ENCODE results near the gene PDE1A.
"Not testable (repeated sequence)": the region's sequence is repeated elsewhere in the genome, so short reads cannot be mapped to it uniquely, and the experiment has no call there.

Gene PDE1A

DNA sequence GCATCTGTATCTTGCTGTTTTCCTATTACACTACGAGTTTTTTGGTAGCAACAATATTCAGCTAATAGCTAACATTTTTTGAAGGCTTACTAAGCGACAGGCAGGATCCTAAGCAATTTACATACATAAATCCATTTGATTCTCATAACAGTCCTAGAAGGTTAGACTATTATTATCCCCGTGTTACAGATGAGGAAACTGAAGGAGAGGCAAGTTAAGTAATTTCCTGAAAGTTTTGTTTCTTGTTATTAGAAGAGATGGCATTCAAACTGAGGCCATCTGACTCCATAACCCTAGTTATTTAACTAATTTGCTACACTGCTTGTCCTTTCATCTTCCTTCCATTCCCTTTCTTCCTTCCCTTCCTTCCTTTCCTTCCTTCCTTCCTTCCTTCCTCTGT is 68.2 kb downstream of the PDE1A start:
- DNase-seq (no peak), ATAC-seq (no peak)

DNA sequence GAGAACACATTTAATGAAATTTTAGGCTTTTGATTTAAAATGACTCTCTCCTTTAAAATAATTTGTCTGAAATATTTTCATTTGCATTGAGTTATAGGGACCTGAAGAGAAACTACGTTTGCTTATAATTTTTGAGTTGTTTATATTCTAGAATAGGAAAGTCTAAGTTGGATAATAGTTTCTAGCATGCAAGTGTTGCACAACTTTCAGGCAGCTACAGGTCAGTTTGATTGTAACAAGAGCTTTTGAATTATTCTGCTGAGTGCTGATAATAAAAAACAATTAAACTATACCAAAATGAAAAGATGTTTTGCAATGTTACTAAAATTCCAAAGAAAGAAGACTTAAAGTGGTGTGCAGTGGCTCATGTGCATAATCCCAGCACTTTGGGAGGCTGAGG is 71.0 kb downstream of the PDE1A start:
- DNase-seq = no peak
- ATAC-seq = no peak

DNA sequence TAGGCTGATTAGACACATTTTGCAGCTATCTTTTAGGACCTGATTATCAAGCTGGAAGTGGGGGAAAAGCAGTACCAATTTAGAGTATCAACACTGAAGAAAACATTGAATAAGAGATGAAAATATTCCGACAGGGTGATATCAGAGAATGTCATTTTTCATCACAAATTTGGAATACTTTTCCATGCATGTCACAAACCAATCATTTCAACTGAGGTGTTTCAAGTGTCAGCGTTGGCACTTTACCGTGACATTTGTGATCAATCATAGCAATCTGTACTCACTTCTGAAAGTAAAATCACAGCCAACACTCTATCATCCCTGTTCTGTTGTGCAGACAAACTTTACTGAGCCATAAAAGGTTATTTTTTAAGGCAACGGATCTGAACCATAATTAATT is 75.4 kb downstream of the PDE1A start:
- ATAC-seq (no peak), DNase-seq (no peak)

DNA sequence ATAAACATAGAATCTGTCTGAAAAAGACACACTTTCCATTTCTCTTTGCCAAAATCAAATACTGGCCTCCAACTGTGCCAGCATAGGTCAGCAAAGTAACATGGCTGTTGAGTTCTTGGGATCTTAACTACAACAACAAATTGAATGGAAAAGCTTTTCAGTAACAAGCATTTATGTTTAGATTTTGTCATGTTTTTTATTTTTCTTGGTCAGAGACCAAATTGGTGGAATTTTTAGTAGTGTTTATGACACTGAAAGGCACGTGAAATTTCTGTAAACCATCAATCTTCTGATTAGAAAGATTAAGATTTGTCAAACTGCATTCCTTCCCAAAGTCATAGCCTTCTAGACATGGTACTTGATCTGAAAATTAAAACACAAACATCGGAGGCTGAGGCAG is 77.6 kb downstream of the PDE1A start:
- DNase-seq (no peak), ATAC-seq (no peak)

GRCh38 chr2:182345384-182345783 is 81.5 kb downstream of the PDE1A start:
- ATAC-seq (no peak), DNase-seq (no peak)

- ATAC-seq (no peak), DNase-seq (no peak)
Measured at GRCh38 chr2:182330451-182331305, 96.2 kb downstream of the PDE1A start.

DNA sequence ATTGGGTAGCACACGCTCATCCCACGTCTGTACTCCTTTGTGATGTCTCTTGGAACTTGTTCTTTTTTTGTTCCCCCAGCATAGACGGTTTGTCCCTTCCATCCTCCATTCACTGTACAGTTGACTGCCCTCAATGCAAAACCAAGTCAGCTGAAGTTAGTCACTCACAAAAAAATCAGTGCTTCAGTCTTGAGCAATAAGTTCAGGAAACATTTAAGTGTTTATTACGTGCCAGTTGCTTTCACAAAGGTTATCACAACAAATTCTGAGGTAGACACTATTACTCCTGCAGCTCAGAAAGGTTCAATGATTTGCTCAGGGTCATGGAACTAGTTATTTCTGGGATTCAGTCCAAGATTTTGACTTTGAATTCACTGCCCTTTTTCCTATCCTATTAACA is 102.2 kb downstream of the PDE1A start:
- no peak for DNase-seq
- no peak for ATAC-seq

DNA sequence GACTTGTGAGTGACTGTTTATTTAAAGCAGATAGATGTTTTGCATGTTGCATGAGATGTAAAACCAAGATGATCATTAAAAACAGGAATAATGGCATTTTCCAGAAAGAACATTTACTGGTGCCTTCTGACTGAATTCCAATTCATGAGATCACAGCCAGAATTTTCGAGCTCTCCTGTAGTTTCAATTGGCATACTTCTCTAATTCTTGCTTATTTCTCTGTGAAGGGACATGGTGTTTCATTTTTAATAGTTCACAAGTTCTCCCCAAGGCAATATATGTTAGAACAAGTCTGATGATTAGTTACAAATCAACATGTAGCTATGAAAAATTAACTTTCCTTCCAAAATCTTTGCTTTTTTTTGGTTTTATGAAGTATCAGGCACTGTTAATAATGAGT is 105.7 kb downstream of the PDE1A start:
- ATAC-seq (no peak), DNase-seq (no peak)

DNA sequence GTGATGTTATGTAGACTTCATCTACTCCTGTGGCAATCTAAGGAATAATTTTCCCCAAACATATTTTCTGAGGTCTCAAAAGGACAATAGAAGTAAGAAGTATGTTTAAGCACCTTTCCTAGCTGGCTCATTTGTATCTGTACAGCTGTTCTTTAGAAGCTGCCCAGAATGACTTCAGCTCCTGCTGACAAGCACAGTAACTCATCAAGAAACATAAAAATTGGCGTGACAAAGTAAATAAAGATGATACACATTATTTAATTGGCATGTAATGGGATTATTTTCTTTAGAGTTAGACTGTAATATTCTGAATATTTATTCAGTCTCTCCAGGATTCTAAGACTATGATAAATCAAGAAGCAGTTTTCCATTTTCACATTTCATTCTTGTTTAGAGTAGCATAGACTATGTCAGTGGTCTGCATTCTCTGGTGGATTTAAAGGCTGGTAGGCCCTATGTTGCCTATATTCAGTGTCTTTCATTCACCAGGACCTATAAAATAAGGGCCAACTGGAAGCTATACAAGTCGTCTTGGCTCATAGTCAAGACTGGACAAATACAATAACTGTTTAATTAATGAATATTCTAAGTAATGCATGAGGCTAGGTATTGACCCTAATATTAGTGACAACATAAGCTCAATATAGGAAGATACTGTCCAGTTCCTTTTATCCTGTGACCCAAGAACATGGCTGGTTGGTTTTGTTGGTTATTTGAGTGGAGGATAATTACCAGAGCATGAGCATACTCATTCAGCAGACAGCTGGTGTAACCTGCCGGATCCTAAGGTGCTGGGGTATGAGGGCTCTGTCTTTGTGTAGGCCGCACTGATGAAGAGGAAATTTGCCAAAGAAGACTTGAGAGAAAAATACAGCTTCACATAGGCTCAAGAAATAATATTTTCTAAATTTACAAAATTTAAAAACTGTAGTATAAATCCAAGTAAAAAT is 107.0 kb downstream of the PDE1A start:
- DNase-seq = no peak
- ATAC-seq = no peak

DNA sequence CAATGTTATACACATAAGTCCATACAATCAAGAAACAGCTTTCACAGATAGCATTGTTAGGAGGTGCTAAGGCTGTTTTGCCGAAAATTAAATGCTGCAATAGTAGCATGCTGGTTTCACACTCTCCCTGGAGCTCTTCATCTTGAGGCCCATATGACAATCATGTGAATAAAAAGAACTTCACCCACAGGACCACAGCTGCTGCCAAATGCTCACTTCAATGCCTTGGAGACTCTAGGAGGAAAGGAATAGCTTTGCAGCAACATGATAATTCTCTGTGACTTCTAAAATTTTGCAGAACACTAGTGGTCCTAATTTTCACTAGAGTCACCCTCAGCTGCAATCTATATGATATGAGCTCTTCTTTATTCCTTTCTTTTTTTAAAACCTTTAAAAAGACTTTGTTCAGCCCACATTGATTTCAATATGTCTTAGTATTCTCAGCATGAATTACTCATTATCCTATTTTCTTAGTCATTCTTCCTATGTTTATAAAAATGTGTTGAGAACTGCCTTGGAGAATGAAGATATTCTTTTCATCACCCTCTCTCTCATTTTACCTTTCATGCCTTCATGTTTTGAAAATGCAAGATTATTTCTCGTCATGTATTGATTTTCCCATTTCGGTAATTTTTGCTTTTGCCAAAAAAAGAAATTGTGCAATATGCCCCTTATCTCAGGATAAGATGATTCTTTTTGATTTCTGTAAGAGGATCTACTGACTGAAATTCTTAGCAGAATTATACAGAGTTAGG is 108.2 kb downstream of the PDE1A start:
- no peak for ATAC-seq
- DNase-seq = no peak

DNA sequence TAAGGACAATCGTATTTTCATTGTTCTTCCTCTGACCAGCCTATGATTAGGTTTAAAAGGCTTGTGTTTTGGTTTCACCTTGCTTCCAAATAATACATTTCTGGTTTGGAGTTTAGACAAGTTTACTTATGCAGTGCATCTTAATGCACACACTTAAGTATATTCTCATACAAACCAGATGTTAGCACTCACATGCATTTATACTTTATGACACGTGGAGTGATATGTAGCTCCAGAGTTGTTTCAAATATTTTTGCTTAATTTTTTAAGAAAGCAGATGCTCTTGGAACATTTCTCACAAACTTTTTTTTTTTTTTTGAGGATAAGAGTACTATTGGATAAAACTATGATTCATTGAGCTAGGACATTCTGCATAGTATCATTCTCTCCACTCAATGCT is 109.9 kb downstream of the PDE1A start:
- DNase-seq (no peak), ATAC-seq (no peak)

DNA sequence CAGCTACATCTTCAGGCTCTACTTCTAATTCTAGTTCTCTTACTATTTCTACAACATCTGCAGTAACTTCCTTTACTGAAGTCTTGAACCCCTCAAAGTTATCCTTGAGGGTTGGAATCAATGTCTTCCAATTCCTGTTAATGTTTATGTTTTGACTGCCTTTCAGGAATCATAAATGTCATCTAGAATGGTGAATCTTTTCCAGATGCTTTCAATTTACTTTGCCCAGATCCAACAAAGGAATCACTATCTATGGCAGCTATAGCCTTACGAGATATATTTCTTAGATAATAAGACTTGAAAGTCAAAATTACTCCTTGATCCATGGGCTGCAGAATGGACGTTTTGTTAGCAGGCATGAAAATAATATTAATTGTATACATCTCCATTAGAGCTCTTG is 123.9 kb downstream of the PDE1A start:
- DNase-seq = no peak
- ATAC-seq = no peak

DNA sequence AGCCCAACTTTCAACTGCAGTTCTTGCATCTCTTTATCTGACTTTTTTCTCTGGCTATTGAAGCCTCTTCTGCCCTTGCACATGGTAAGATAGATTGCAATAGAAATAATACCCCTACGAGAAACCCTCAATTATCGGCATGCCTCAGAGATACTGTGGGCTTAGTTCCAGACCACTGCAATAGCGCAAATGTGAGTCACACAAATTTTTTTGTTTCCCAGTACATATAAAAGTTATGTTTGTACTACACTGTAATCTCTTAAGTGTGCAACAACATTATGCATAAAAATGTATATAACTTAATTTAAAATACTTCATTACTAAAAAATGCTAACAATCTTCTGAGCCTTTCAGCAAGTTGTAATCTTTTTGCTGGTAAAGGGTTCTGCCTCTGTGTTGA is 124.7 kb downstream of the PDE1A start:
- DNase-seq = no peak
- no peak for ATAC-seq

DNA sequence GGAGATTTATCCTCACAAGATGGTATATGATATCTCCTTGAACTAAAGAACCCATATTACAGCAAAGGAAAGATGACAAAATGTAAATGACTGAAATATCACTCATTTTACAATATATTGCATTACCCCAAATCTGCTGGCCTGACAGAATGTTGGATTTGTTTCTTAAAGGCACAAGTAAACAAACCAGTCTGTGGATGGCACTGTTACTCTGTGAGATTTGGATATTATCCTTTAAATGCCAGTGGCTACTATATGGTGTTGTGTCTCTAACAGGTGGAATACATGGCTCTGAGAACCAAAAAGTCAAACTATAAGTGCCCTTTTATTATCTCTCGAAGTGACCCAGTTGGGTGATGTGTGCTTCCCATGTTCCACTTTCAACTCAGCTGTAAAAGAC is 125.7 kb downstream of the PDE1A start:
- DNase-seq (no peak), ATAC-seq (no peak)

- ATAC-seq (no peak), DNase-seq (no peak)
Measured at GRCh38 chr2:182300608-182301007, 126.2 kb downstream of the PDE1A start.

DNA sequence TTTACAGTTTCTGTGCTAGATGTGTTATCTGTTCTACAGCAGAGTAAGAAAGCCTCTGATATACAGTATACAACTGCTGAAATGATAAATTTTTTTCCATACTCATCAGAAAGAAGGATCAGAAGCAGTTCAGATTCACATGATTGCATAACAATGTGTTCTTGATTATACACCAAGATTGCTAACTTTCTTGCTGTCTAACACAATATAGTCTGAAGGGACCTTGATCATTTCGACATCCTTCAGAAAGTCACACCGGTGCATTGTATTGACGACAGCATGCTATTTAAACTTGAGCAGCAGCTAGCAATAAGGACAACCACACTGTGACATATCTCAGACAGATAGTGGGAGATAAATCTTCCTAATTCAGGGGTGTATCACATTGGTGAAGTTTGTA is 127.2 kb downstream of the PDE1A start:
- ATAC-seq = no peak
- no peak for DNase-seq

DNA sequence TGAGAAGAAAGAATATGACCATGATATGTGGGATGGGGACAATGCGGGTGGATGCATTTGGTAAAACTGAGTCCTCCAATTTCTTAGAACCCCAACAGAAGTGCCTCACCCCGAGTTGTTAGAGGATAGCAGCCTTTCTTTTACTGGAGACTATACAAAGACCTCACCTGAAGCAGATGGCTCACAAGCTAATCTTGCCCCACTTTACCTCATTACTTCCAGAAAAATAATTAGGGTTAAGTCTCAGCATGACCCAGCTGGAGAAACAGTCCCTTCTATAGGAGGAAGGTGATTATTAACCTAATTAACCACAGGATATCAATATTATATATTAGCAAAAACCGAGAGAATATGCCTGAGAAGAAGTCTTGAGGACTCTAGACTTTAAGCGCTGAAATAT is 128.4 kb downstream of the PDE1A start:
- ATAC-seq = no peak
- DNase-seq = no peak

DNA sequence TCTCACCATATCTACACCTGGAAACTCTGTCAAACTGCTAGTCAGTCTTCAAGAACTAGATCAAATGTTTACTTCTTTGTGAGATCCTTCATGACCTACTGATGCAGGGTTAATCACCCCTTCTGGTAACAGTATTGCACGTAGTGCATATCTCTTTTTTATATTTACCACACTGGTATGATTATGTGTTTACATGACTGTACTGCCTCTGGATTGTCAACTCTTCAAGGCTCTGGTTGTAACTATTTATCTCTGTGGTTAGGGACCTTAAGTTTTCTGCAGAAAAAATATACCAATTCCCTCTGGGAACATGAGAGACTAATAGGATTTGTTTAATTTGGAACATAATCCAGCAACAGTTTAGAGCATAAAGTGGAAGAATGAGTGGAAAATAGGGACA is 135.5 kb downstream of the PDE1A start:
- ATAC-seq (no peak), DNase-seq (no peak)

- DNase-seq (no peak), ATAC-seq (no peak)
Measured at GRCh38 chr2:182283512-182283911, 143.3 kb downstream of the PDE1A start.

GRCh38 chr2:182281276-182281675 is 145.6 kb downstream of the PDE1A start:
- ATAC-seq = no peak
- DNase-seq = no peak

DNA sequence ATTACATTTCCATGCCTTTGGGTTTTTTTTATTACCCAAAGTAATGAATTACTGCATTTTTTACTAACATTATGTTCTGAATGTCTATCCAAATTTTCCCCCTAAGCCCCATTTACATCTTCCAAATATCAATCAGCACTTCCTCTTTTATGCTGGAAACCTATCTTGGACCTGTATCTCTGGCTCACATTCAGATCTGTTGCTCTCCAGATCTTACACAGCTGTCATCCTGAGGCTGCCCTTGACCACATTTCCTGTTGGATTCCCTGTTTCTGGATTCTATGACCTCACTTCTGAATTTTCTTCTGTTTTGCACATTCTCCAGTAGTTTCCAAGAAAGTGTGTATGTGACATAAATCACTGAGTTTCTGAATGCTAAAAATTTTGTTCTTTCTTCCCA is 146.7 kb downstream of the PDE1A start:
- no peak for DNase-seq
- no peak for ATAC-seq

- not testable (repeated sequence) for DNase-seq, ATAC-seq
Measured at GRCh38 chr2:182276662-182277061, 150.2 kb downstream of the PDE1A start.

- DNase-seq (no peak), ATAC-seq (no peak)
Measured at GRCh38 chr2:182267971-182268370, 158.9 kb downstream of the PDE1A start.
